ENCODE data around the gene EML4. TPM values are rescaled to one million over a fixed set of nuclear protein-coding genes. Genes with fewer than 3 reads are reported as not detected.
"Not testable (repeated sequence)": the region's sequence is repeated elsewhere in the genome, so short reads cannot be mapped to it uniquely, and the experiment has no call there.

The EML4 gene
- total RNA-seq, 1 donor from 2014 or later, result 23.5 TPM

DNA sequence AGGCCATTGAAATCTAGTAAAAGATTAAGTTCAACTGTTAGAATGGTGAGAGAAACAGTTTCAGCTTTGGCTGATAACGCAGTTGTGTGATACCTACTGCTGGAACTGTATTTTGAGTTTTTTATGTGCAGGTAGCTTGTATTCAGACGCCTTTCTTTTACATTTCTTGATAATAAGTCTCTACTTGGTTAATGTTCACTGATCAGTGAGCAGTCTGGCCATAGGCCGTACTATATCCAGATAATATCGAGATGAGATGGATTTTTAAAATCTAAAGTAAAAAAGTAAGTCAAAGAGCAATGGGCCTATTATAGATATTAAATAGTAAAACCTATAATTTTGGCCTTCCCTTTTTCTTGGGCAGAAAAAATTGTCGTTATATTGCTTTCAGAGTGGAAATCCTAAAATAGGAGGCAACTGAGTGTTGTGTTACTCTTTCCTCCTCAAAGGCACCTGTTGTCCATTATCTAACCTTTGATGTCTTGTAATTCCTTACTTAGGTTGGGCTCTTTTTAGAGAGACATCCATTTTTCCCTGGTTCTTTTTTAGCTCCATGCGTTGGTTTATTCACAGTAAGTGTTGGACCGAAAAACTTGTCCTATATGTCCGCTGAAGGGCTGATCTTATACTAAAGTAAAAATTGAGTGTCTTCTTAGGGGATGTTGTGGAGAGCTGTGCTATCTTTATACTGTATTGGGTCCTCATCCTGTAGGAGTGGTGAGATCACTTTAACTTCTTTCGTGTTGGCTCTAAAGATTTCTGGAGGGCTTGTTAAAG lies 1.7 kb downstream of the EML4 start:
- no peak for DNase-seq (ENCODE audit: low read depth, low spot score)

DNA sequence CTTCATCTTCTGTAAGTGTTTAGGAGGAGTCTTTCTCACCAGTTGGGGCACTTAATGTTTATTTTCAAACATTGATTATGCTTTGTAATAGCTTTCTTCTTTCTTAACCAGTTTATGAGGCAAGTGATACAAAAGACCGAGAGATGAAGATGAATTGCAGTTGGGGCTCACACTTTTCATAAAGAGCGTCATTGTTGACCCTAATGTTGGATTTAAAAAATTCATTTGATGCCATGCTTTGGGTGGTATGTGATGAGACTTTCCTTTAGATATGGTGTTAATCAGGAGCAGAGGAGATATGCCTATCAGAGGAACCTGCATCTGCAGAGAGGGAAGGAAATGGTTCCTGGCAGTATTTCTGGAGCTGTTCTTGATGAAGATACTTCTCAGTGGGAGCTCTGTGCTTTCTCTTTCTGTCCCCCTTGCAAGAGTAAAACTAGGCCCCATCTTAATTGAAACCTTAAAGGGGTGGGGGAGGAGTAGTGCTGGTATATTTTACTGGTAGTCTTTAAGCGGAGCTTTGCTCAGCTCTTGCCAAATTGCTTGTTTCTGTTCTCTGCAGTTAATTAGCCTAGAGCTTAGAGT lies 2.3 kb downstream of the EML4 start:
- no peak for DNase-seq (ENCODE audit: low read depth, low spot score)

DNA sequence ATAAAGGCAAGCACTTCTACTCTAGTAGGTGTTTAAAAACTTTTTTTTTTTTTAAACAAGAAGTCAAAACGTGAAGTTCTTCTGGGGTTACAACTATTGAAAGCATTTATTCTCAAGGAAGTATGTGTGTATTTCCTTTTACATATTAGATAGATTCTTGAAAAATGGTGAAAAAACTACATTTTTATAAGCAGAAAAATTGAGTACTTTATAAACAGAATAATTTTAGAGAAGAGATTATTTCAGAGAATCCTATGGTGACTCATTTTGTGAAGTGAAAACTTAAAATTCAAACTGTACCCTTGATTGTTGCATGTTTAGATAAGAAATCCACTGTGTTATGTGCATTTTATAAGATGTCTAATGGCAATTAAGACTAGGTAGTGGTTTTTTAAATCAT lies 2.9 kb downstream of the EML4 start:
- DNase-seq (ENCODE audit: low read depth, low spot score), result no peak

DNA sequence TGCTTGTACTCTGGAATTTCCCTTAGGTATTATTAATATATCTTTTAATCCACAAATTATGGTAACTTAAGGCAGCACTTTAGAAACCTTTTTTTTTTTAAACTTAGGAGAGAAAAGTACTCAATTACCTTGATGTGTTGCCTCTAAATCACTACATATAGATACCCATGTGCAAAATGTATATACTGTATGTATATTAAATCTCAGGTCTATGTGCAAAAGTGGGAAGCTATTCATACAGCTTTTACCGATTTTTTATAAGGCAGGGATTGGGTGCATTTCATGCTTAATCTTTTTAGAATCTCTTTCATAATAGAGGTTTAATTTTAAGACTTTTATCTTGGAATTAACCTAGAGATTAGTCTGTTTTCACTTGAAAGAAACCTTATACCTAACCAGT lies 3.4 kb downstream of the EML4 start:
- no peak for DNase-seq (ENCODE audit: low read depth, low spot score)

DNA sequence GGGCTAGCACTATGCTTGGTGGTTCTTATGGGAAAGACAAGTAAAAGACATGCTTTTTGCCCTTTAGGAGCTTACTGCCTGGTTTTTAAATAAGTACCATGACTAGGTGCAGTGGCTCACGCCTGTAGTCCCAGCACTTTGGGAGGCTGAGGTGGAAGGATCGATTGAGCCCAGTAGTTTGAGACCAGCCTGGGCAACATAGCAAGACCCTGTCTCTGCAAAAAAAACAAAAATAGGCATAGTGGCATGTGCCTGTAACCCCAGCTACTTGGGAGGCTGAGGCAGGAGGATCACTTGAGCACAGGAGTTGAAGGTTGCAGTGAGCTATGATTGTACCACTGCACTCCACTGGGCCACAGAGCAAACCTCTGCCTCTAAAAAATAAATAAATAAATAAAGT lies 4.3 kb downstream of the EML4 start:
- not testable (repeated sequence) for DNase-seq (ENCODE audit: low read depth, low spot score)

DNA sequence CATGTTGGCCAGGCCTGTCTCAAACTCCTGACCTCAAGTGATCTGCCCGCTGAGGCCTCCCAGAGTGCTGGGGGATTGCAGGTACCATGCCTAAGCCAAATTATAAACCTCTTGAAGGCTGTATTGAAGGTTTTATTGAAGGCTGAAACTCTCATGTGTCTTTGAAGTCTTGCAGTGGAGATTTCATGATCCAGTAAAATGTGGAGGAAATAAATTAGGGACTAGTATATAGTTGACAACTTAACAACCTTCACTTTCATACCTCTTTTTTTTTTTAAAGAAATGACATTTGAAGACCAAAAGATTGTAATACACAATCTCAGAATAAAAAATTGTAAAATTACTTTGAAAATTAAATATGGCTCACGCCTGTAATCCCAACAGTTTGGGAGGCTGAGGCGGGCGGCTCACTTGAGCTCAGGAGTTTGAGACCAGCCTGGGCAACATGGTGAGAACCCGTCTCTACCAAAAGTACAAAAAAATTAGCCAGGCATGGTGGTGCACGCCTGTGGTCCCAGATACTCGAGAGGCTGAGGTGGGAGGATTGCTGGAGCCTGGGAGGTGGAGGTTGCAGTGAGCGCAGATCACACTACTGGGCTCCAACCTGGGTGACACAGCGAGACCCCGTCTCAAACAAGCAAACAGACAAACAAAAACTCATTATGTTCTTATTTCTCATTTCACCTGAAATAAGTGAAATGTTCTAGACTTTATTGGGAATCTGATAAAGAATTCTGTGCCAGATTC lies 8.0 kb downstream of the EML4 start:
- no peak for DNase-seq (ENCODE audit: low read depth, low spot score)

DNA sequence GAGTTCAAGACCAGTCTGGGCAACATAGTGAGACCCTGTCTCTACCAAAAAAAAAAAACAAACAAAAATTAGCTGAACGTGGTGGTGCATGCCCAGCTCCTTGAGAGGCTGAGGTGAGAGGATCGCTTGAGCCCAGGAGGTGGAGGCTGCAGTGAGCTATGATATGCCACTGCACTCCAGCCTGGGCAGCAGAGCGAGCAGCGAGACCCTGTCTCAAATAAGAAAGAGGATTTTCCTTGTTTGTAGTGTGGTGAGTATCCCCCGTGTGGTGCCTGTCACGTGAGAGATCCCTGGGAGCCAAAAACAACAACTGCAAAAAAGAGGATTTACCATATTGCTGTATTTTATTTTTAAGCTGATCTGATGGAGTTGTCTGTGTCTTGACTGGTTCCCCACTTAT lies 9.2 kb downstream of the EML4 start:
- DNase-seq (ENCODE audit: low read depth, low spot score), result no peak

DNA sequence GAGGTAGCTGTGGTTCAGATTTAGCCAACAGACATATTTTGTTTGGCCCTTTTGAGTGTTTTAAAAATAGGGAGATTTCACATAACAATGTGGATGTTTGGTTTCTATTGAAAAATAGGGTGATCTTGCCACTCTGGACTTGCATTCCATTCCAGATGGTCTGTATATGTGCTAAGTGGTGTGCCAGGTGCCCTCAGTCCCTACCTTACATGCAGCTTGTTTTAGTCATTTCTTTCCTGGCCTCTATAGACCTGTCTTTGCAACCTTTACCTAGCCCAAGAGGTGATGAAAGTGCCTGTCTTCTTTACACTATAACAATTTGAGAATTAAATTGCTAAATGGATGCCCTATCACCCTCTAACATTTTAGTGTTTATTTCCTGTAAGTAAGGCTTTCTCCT lies 11.1 kb downstream of the EML4 start:
- DNase-seq (ENCODE audit: low read depth, low spot score), result no peak

DNA sequence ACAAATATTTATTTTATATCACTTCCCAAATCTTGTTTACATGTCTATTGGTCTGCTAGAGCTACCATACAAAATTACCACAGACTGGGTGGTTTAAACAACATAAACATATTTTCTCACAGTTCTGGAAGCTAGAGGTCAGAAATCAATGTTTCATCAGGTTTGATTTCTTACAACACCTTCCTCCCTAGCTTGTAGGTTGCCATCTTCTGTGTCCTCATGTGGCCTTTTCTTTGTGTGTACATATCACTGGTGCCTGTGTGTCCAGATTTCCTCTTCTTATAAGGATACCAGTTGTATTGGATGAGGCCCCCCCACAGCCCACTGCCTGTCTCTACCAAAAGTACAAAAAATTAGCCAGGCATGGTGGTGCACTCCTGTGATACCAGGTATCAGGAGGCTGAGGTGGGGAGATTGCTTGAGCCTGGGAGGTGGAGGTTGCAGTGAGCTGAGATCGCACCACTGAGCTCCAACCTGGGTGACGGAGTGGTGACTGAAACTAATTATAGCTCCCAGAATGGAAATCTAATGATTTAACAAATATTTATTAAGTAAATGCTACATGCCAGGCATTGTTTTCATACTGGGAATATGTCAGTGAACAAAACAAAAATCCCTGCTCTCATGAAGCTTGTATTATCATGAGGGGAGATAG lies 13.6 kb downstream of the EML4 start:
- DNase-seq (ENCODE audit: low read depth, low spot score), result no peak

DNA sequence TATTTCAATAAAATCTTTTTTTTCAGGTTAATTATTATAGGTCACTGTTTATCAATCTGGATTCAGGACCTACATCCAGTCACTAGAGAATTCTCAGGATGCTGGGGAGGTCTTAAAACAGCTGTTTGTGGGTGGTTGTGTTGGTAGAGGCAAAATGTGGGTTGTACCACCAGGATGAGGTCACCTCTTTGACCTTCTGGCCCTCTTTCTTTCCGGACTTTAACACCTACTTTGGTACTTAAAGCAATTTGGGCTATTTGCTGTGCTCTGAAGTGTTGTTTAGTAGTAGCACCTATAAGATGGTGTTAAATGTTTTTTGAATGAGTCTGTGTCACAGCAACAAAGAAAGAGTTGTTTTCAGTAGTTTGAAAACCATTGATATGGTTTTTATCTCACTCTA lies 14.6 kb downstream of the EML4 start:
- DNase-seq (ENCODE audit: low read depth, low spot score), result no peak

DNA sequence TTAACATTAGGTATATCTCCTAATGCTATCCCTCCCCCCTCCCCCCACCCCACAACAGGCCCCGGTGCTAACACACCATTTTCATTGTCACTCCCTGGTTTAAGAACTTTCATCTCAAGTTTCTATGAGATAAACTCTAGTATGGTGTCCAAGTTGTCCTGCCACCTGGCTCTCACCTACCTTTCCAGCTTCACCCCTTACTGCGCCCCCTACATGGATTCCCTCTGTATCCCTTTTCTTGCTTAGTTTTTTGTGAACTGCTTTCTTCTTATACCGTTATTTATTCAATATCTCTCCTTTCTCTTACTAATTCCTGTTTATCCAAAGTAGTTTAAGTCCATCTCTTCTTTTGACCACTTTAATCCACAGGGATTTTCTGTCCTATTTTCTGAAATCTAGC lies 15.2 kb downstream of the EML4 start:
- no peak for DNase-seq (ENCODE audit: low read depth, low spot score)

DNA sequence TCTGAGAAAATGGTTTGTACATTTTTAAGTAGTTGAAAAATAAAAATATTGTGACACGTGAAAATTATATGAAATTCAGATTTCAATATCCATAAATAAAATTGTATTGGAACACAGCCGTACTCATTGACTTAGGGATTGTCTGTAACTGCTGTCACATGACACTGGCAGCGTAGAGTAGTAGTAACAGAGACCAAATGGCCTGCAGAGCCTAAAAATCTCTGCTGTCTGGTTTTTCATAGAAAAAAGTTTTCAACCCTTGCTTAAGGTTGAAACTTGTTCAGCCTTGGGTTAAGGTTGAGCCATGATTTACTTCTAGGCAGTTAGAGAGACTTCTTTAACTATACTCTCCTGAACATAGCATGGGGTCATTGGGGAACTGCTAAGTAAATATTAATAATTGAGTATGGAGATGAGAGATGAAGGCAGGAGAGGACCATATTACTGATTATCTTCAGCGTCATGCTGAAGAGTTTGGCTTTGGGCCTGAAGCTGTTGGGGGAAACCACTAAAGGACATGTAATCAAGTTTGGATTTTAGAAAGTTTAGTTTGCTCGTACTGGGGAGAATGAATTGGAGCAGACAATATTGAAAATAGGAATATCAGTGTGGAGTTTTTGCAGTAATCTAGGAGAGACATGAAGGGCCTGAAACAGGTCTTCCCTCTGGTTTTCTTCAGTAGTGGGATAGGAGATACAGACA lies 16.2 kb downstream of the EML4 start:
- DNase-seq (ENCODE audit: low read depth, low spot score), result no peak

DNA sequence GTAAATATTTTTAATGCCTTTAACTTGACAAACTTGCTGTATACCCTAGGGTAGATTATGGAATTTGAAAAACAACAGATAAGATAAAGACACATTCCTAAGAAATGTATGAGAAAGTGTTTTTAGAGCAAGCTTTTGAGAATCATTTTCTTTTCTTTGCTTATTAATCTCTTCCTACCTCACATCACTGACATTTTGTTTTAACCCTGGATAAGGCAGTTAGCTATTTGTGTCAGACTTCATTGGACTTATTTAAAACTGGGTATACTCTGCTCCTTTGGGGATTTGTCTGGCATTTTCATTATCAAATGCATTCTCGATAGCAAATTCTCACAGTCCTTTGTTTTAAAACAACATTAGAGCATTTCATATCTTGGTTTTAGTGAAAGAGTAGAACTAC lies 17.2 kb downstream of the EML4 start:
- no peak for DNase-seq (ENCODE audit: low read depth, low spot score)

DNA sequence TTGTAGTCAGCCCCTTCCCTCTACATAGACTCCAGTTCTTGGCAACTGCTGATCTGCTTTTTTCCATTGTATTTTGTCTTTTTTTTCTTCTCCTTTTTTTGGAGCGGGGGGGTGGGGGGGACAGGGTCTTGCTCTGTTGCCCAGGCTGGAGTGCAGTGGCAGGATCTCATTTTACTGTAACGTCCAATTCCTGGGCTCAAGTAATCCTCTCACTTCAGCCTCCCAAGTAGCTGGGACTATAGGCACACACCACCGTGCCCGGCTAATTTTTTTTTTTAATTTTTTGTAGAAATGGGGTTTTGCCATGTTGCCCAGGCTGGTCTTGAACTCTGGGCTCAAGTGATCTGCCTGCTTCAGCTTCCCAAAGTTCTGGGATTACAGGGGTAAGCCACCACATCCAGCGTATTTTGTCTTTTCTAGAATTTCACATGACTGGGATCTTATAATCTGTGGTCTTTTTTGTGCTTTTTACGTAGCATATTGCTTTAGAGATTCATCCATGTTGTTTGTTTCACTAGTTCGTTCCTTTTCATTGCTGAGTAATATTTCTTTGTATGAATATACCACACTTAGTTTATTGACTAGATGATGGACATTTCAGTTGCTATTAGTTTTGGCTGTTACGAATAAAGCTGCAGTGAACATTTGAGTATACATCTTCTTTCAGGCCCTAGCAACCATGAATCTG lies 17.9 kb downstream of the EML4 start:
- no peak for DNase-seq (ENCODE audit: low read depth, low spot score)

DNA sequence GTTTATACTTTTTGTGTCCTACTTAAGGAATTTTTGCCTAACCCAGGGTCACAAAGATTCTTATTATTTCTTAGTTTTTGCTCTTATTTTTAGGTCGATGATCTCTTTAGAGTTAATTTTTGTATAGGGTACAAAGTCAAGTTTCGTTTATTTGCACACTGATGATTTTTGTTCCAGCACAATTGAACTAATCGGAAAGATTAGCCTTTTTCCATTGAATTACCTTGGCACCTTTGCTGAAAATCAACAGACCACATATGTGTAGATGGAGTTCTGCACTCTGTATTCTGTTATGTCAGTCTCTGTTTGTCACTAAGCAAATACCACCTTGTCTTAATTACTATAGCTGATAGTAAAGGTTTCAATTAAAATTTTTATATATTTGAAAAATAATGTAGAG lies 18.7 kb downstream of the EML4 start:
- DNase-seq (ENCODE audit: low read depth, low spot score), result no peak

DNA sequence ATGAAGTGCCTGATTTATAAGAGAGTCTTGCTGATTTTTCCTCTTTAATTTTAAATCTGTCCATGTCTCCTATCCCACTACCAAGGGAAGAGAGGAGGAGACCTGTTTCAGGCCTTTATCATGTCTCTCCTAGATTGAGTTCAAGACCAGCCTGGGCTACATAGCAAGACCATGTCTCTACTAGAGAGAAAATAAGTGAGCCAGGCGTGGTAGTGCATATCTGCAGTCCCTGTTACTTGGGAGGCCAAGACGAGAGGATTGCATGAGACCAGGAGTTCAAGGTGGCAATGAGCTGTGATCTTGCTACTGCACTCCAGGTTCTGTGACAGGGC lies 20.0 kb downstream of the EML4 start:
- no peak for DNase-seq (ENCODE audit: low read depth, low spot score)

DNA sequence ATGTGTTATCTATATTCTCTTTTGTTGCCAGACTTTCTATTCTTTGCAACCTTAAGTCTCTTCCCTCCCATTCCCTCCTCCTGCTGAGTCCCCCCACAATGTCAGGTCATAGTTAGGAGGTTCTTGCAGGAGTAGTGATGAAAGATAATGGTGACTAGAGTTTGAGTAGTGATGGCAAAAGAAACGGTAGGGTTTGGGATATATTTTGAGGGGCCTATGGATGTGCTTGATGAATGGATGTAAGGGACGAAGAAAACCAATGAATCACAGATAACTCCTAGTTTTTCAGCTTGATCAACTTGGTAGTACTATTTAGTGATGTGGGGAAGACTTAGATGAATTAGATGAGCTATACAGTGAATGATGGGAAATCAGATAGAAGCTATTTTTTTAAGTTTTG lies 21.0 kb downstream of the EML4 start:
- DNase-seq (ENCODE audit: low read depth, low spot score), result no peak

DNA sequence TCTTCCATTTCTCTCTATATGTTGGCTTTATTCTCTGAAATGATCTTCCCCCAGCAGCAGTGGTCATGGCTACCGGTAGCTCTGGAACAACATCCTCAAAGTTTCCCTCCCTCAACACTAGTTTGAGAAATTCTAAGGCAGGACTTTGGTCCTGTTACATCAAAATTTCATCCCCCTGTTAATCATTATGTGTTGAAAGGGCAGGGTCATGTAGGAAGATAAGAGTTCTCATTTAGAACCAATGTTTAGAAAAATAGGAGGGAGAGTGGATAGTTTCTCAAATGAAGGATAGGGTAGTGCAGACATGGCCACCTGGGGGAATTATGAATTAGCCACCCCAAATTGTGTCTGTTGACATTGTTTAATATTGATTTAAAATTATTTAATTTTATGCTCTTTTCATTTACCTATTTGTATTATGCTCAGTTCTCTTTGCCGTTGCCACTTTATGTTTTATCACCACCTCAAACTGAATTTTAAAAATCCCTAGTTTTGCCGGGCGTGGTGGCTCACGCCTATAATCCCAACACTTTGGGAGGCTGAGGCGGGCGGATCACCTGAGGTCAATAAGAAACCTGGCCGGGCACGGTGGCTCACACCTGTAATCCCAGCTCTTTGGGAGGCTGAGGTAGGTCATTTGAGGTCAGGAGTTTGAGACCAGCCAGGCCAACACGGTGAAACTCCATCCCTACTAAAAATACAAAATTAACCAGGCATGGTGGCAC lies 22.3 kb downstream of the EML4 start:
- no peak for DNase-seq (ENCODE audit: low read depth, low spot score)

DNA sequence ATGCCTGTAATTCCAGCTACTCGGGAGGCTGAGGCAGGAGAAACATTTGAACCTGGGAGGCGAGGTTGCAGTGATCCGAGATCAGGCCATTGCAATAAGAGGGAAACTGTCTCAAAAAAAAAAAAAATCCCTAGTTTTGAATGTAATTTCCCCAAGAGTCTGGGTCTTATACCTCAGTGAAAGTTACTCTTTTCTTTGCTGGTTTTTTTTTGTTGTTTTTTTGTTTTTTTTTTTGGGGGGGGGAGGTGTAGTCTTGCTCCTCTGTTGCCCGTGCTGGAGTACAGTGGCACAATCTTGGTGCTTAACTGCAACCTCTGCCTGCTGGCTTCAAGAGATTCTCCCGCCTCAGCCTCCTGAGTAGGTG lies 22.8 kb downstream of the EML4 start:
- DNase-seq (ENCODE audit: low read depth, low spot score), result no peak
